ENCODE measurements around the gene ABLIM3.

- no peak for TF ChIP-seq CTCF (IDR thresholded peaks at IDR 0.05)
- no peak for TF ChIP-seq POLR2A (IDR thresholded peaks at IDR 0.05)
Measured at GRCh38 chr5:149223081-149223848, 82.0 kb downstream of the ABLIM3 start.

Measured in adrenal gland (tissue), 5 donors.